WTC11 (cell line): ENCODE data around the gene ST8SIA3. TPM values are rescaled to one million over a fixed set of nuclear protein-coding genes. Genes with fewer than 3 reads are reported as not detected.

ENCODE experiments used
- ATAC-seq: fragments of 200-7000 bp; cut with Tn5 transposase; 2 replicates; pipeline ENCODE4 v1.10.0; 2021; ENCODE audit warnings: mild to moderate bottlenecking, moderate library complexity
- CTCF ChIA-PET: fragments of 300-600 bp; sonication (Branson Sonifier 250); formaldehyde crosslinking; loops from one replicate; lab custom pipeline; 2021; ENCODE audit warnings: antibody characterized with exemption; lab: Charles Lee
- POLR2A ChIA-PET: fragments of 350-600 bp; sonication (Branson Sonifier 250); formaldehyde crosslinking; loops from one replicate; lab custom pipeline; 2021; ENCODE audit warnings: antibody characterized with exemption; lab: Charles Lee
- DNase-seq: peaks from one replicate; pipeline ENCODE4 v3.0.0; 2021; ENCODE audit warnings: low spot score
- H3K27ac Mint-ChIP-seq: 2 replicates; pipeline ENCODE4 v1.8.0; 2021; ENCODE audit warnings: mixed read lengths
- H3K27me3 Mint-ChIP-seq: 2 replicates; pipeline ENCODE4 v1.8.0; 2021; ENCODE audit warnings: low read depth, mild to moderate bottlenecking, moderate library complexity, mixed read lengths
- H3K36me3 Mint-ChIP-seq: 2 replicates; pipeline ENCODE4 v1.8.0; 2021; ENCODE audit warnings: mixed read lengths
- H3K4me1 Mint-ChIP-seq: 2 replicates; pipeline ENCODE4 v1.8.0; 2022; ENCODE audit warnings: mixed read lengths
- H3K4me3 Mint-ChIP-seq: 2 replicates; pipeline ENCODE4 v1.8.0; 2021; ENCODE audit warnings: mild to moderate bottlenecking, moderate library complexity, mixed read lengths
- H3K9me3 Mint-ChIP-seq: 2 replicates; pipeline ENCODE4 v1.8.0; 2021; ENCODE audit warnings: mixed read lengths
- ARID4B ChIP-seq: sonication (generic); formaldehyde crosslinking; IDR thresholded peaks from 2 replicates; pipeline ENCODE4 v1.8.0; 2023; ENCODE audit warnings: missing genetic modification reagents, mild to moderate bottlenecking, borderline replicate concordance
- ATF3 ChIP-seq: sonication (generic); formaldehyde crosslinking; conservative IDR thresholded peaks from 2 replicates; pipeline ENCODE4 v1.8.1; 2022; ENCODE audit warnings: mild to moderate bottlenecking, missing genetic modification reagents
- CREB1 ChIP-seq: sonication (generic); formaldehyde crosslinking; IDR thresholded peaks from 2 replicates; pipeline ENCODE4 v1.8.0; 2023; ENCODE audit warnings: mild to moderate bottlenecking, missing genetic modification reagents
- CTCF ChIP-seq: fragments of 200-600 bp; IDR thresholded peaks from 2 replicates; pipeline ENCODE4 v1.8.0; 2022; ENCODE audit warnings: antibody characterized with exemption
- E2F4 ChIP-seq: sonication (generic); formaldehyde crosslinking; IDR thresholded peaks from 2 replicates; pipeline ENCODE4 v1.8.1; 2022; ENCODE audit warnings: low read depth, mild to moderate bottlenecking, moderate library complexity, missing genetic modification reagents, borderline replicate concordance
- ELF4 ChIP-seq: sonication (generic); formaldehyde crosslinking; IDR thresholded peaks from 2 replicates; pipeline ENCODE4 v1.8.1; 2022; ENCODE audit warnings: low read depth, mild to moderate bottlenecking, moderate library complexity, missing genetic modification reagents
- ETV6 ChIP-seq: sonication (generic); formaldehyde crosslinking; IDR thresholded peaks from 2 replicates; pipeline ENCODE4 v1.8.1; 2022; ENCODE audit warnings: mild to moderate bottlenecking, missing genetic modification reagents
- FOXP1 ChIP-seq: sonication (generic); formaldehyde crosslinking; IDR thresholded peaks from 2 replicates; pipeline ENCODE4 v1.8.0; 2022; ENCODE audit warnings: missing genetic modification reagents, mild to moderate bottlenecking, moderate library complexity, borderline replicate concordance
- GTF2I ChIP-seq: fragments of 250-450 bp; sonication (Bioruptor Pico); conservative IDR thresholded peaks from 2 replicates; pipeline ENCODE4 v1.4.0; 2021; ENCODE audit warnings: mild to moderate bottlenecking
- MAX ChIP-seq: sonication (generic); formaldehyde crosslinking; IDR thresholded peaks from 2 replicates; pipeline ENCODE4 v1.8.0; 2022; ENCODE audit warnings: mild to moderate bottlenecking, missing genetic modification reagents
- MXD4 ChIP-seq: fragments of 250-450 bp; sonication (Bioruptor Pico); IDR thresholded peaks from 2 replicates; pipeline ENCODE4 v1.8.0; 2021; ENCODE audit warnings: mild to moderate bottlenecking, moderate library complexity, borderline replicate concordance
- NR3C1 ChIP-seq: sonication (generic); formaldehyde crosslinking; conservative IDR thresholded peaks from 2 replicates; pipeline ENCODE4 v1.8.1; 2023; ENCODE audit warnings: low read depth, mild to moderate bottlenecking, missing genetic modification reagents
- RELA ChIP-seq: sonication (generic); formaldehyde crosslinking; IDR thresholded peaks from 2 replicates; pipeline ENCODE4 v1.8.1; 2022; ENCODE audit warnings: missing genetic modification reagents, mild to moderate bottlenecking, borderline replicate concordance
- RORB ChIP-seq: fragments of 250-450 bp; sonication (Bioruptor Pico); IDR thresholded peaks from 2 replicates; pipeline ENCODE4 v1.9.0; 2021; ENCODE audit warnings: mild to moderate bottlenecking
- SMAD4 ChIP-seq: sonication (generic); formaldehyde crosslinking; IDR thresholded peaks from 2 replicates; pipeline ENCODE4 v1.8.0; 2022; ENCODE audit warnings: mild to moderate bottlenecking, missing genetic modification reagents
- ZNF219 ChIP-seq: sonication (generic); formaldehyde crosslinking; IDR thresholded peaks from 2 replicates; pipeline ENCODE4 v1.8.0; 2023; ENCODE audit warnings: missing genetic modification reagents, mild to moderate bottlenecking, borderline replicate concordance
- ZNF416 ChIP-seq: fragments of 250-450 bp; sonication (Bioruptor Pico); IDR thresholded peaks from 2 replicates; pipeline ENCODE4 v1.9.0; 2021; ENCODE audit warnings: mild to moderate bottlenecking, inconsistent platforms
- total RNA-seq: library from RNA; stranded (reverse); gene quantifications from 3 replicates; pipeline ENCODE4 v1.2.3, GENCODE V29; 2021
- TF ChIP-seq, protein P1 (sequence below): fragments of 250-450 bp; sonication (Bioruptor Pico); conservative IDR thresholded peaks from 2 replicates; pipeline ENCODE4 v1.9.0; 2021; ENCODE audit warnings: mild to moderate bottlenecking
- TF ChIP-seq, protein P2 (sequence below): fragments of 250-450 bp; sonication (Bioruptor Pico); IDR thresholded peaks from 2 replicates; pipeline ENCODE4 v2.1.2; 2022; ENCODE audit warnings: mild to moderate bottlenecking, moderate library complexity

The ST8SIA3 gene
- total RNA-seq, 1 experiment from 2014 or later = 2.3 TPM

GRCh38 chr18:57409650-57410049, 57.3 kb downstream of the ST8SIA3 start:
- Mint-ChIP-seq H3K4me1 (no peaks in the 10 kb centered on the region), H3K27me3 (no peaks in the 10 kb centered on the region; the same call in none of the 2 replicates), H3K27ac (no peak overlapping the region), H3K36me3 (no peaks in the 10 kb centered on the region), H3K9me3 (peaks cover 4% of the 10 kb centered on the region; the same call in 1 of the 2 replicates), H3K4me3 (no peak overlapping the region)
- no peak for ATAC-seq
- POLR2A ChIA-PET = no interaction called here
- no peak for TF ChIP-seq RELA
- no peak for TF ChIP-seq FOXP1 (CRISPR knock-in tag)
- TF ChIP-seq ZNF219 = no peak
- no peak for TF ChIP-seq MAX (CRISPR knock-in tag)
- no peak for TF ChIP-seq ATF3
- TF ChIP-seq ELF4 (CRISPR knock-in tag) = no peak
- no peak for TF ChIP-seq CREB1 (CRISPR knock-in tag)
- no peak for TF ChIP-seq E2F4
- TF ChIP-seq MXD4 (CRISPR knock-in tag) = no peak
- TF ChIP-seq CTCF = no peak
- TF ChIP-seq NR3C1 (CRISPR knock-in tag) = no peak
- TF ChIP-seq, protein P1, sequence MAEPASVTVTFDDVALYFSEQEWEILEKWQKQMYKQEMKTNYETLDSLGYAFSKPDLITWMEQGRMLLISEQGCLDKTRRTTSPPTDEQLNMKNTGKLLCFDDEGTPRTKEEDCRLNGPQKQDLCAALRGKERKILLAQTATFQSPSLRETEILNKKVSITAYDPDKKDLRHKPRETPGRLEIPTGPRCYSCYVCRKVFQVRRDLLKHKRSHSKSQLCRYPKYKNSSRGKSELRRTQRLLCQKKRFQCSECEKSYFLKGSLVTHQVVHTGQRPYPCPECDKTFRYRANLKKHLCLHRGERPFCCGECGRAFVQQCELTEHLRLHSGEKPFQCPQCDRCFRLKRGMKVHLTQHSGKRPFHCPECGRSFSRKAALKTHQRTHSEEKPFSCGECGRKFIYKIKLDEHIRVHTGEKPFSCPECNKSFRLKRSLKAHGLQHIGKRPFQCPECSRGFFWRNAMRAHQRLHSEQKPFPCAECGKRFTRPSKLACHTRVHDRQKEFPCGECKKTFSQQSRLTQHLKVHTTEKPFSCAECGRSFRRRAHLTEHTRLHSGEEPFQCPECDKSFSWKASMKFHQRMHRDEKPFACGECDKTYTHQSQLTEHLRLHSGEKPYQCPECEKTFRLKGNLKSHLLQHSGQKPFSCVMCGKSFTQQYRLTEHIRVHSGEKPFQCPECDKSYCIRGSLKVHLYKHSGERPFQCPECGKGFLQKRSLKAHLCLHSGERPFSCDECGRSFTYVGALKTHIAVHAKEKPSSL (CRISPR knock-in tag) = no peak
- TF ChIP-seq, protein P2, sequence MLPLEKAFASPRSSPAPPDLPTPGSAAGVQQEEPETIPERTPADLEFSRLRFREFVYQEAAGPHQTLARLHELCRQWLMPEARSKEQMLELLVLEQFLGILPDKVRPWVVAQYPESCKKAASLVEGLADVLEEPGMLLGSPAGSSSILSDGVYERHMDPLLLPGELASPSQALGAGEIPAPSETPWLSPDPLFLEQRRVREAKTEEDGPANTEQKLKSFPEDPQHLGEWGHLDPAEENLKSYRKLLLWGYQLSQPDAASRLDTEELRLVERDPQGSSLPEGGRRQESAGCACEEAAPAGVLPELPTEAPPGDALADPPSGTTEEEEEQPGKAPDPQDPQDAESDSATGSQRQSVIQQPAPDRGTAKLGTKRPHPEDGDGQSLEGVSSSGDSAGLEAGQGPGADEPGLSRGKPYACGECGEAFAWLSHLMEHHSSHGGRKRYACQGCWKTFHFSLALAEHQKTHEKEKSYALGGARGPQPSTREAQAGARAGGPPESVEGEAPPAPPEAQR (CRISPR knock-in tag) = no peak
- no peak for TF ChIP-seq RORB (CRISPR knock-in tag)
- no peak for TF ChIP-seq GTF2I (CRISPR knock-in tag)
- no peak for TF ChIP-seq ARID4B (CRISPR knock-in tag)
- no peak for TF ChIP-seq ZNF416
- no peak for TF ChIP-seq ETV6 (CRISPR knock-in tag)
- TF ChIP-seq SMAD4 (CRISPR knock-in tag) = no peak
- no peak for DNase-seq
- CTCF ChIA-PET = no interaction called here
